Stomach smooth muscle (tissue), 2 donors: ENCODE data around the gene ANKUB1.

Source experiments
- H3K27ac ChIP-seq: one replicate; pipeline ENCODE4 v1.7.0; 2013; ENCODE audit warnings: mild to moderate bottlenecking, low read length, inconsistent platforms
- H3K27me3 ChIP-seq, 2 donors: one replicate each; pipeline ENCODE4 v1.7.0; 2013; ENCODE audit warnings: low read length in 2 of 2; ENCODE audit not compliant: insufficient read depth in 2 of 2, control insufficient read depth in 1 of 2
- H3K36me3 ChIP-seq, 2 donors: one replicate each; pipeline ENCODE4 v1.7.0; 2013; ENCODE audit warnings: low read length in 2 of 2; ENCODE audit not compliant: control insufficient read depth in 2 of 2, insufficient read depth in 2 of 2
- H3K4me1 ChIP-seq: one replicate; pipeline ENCODE4 v1.7.0; 2013; ENCODE audit warnings: low read length; ENCODE audit not compliant: control insufficient read depth, insufficient read depth
- H3K4me3 ChIP-seq, 2 donors: one replicate each; pipeline ENCODE4 v1.7.0; 2013; ENCODE audit warnings: low read length in 2 of 2
- H3K9ac ChIP-seq, 2 donors: one replicate each; pipeline ENCODE4 v1.7.0; 2013; ENCODE audit warnings: low read length in 2 of 2, mild to moderate bottlenecking in 1 of 2
- H3K9me3 ChIP-seq, 2 donors: one replicate each; pipeline ENCODE4 v1.7.0; 2013; ENCODE audit warnings: low read length in 2 of 2; ENCODE audit not compliant: control insufficient read depth in 2 of 2
- donor health status: healthy.
- donor health status: Pancreatic carcinoma.

ANKUB1 gene

GRCh38 chr3:149809699-149810098, 17.3 kb upstream of the ANKUB1 start:
- no peaks in the 10 kb centered on the region for H3K9me3 ChIP-seq
- H3K27me3 ChIP-seq: no peaks in the 10 kb centered on the region
- H3K27ac ChIP-seq: no peak overlapping the region

DNA sequence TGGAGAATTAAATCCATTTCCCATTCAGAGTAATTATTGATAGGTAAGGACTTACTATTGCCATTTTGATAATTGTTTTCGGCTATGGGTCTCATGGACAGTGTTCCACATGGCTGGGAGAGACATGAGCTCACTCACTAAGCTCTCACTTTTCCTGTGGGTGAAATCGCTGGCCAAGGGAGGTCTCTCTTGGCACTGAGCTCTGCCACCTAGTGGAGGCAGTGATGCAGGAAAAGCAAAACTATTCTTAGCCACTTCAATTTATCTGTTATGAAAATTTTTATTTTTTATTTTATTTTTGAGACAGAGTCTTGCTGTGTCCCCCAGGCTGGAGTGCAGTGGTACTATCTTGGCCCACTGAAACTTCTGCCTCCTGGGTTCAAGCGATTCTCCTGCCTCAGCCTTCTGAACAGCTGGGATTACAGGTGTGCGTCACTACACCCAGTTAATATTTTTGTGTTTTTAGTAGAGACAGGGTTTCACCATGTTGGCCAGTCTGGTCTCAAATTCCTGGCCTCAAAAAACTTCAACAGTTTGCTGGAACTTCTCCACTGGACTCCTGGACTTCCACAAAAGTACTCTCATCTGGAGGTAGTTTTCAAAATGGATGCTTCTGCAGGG, 16.0 kb upstream of the ANKUB1 start:
- no peaks in the 10 kb centered on the region for H3K36me3 ChIP-seq
- no peaks in the 10 kb centered on the region for H3K9me3 ChIP-seq
- peaks cover 7% of the 10 kb centered on the region for H3K4me1 ChIP-seq
- H3K4me3 ChIP-seq: no peak overlapping the region
- no peak overlapping the region for H3K27ac ChIP-seq
- H3K27me3 ChIP-seq: no peaks in the 10 kb centered on the region
- no peak overlapping the region for H3K9ac ChIP-seq

More at GRCh38 chr3:149809699-149810098, 17.3 kb upstream of the ANKUB1 start:
- no peak overlapping the region for H3K9ac ChIP-seq
- H3K36me3 ChIP-seq: no peaks in the 10 kb centered on the region
- no peak overlapping the region for H3K4me3 ChIP-seq
- peaks cover 7% of the 10 kb centered on the region for H3K4me1 ChIP-seq

DNA sequence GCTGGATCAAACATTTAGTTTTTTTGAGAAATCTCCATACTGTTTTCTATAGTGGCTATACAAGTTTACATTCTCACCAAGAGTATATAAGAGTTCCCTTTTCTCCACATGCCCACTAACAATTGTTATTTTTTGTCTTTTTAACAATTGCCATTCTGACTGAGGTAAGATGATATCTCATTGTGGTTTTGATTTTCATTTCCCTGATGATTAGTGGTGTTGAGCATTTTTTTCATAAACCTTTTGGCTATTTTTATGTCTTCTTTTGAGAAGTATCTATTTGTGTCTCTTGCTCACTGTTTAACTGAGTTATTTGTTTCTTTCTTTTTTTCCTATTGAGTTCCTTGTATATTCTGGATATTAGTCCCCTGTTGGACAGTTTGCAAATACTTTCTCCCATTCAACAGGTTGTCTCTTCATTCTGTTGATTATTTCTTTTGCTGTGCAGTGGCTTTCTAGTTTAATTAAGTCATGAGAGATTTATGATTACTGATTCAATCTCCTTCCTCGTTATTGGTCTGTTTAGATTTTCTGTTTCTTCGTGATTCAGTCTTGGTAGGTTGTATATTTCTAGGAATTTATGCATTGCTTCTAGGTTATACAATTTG, 13.9 kb upstream of the ANKUB1 start:
- no peak overlapping the region for H3K4me3 ChIP-seq
- H3K9ac ChIP-seq: no peak overlapping the region
- no peak overlapping the region for H3K27ac ChIP-seq
- no peaks in the 10 kb centered on the region for H3K36me3 ChIP-seq
- H3K4me1 ChIP-seq: no peaks in the 10 kb centered on the region
- no peaks in the 10 kb centered on the region for H3K9me3 ChIP-seq
- H3K27me3 ChIP-seq: no peaks in the 10 kb centered on the region

DNA sequence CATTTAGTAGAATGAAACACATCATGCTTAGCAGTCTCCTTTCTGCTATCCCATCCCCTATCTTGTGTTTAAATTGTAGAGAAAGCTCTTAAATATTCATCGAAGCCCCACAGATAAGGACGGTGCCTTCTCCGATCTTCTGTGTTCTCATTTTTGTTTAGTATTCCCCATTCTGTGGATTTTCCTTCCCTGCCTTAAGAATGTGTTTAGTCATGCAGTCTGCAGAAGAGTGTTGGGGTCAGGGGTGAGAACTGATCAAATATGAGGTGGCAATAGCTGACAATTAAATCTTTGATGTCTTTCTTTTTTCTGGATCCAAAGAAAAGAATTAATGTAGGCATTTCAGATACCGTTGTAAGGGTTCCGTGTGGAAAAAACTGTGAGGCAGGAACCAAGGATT, 9.3 kb upstream of the ANKUB1 start:
- Histone ChIP-seq H3K27me3 (no peaks in the 10 kb centered on the region), H3K27ac (no peak overlapping the region), H3K36me3 (no peaks in the 10 kb centered on the region), H3K4me3 (no peak overlapping the region), H3K9me3 (no peaks in the 10 kb centered on the region), H3K4me1 (no peaks in the 10 kb centered on the region), H3K9ac (no peak overlapping the region)

DNA sequence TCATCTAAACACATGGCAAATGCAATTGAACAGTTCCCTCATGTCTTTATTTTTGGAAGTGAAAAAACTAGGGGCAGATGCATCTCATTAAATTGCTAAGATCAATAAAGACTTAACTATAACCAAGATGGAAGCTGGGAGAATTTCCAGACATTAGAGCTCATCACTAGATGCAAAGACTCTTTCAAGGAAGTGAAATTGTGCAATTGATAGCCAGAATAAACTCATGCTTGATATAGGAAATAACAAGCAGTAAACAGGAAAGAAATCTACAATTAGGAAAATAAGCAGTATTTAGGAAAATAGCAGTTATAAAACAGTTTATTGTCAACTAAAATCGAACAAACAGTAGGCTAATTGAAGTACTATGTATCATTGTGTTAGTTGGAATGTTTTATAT, 8.8 kb upstream of the ANKUB1 start:
- no peaks in the 10 kb centered on the region for H3K36me3 ChIP-seq
- H3K4me1 ChIP-seq: no peaks in the 10 kb centered on the region
- H3K27me3 ChIP-seq: no peaks in the 10 kb centered on the region
- no peak overlapping the region for H3K4me3 ChIP-seq
- no peak overlapping the region for H3K9ac ChIP-seq
- H3K9me3 ChIP-seq: no peaks in the 10 kb centered on the region
- H3K27ac ChIP-seq: no peak overlapping the region

DNA sequence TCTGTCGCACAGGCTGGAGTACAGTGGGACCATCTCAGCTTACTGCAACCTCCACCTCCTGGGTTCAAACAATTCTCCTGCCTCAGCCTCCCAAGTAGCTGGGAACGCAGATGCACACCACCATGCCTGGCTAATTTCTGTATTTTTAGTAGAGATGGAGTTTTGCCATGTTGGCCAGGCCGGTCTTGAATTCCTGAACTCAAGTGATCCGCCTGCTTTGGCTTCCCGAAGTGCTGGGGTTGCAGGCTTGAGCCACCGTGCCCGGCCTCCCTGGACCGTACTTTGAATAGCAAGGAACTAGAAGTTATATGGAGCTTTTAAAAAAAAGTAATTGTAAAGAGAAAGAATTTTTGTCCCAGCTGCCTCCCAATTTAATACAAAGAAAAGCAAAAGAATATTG, 8.3 kb upstream of the ANKUB1 start:
- Histone ChIP-seq H3K27ac (no peak overlapping the region), H3K4me1 (no peaks in the 10 kb centered on the region), H3K27me3 (no peaks in the 10 kb centered on the region), H3K9me3 (no peaks in the 10 kb centered on the region), H3K4me3 (no peak overlapping the region), H3K9ac (no peak overlapping the region), H3K36me3 (no peaks in the 10 kb centered on the region)

- Histone ChIP-seq H3K27ac (no peak overlapping the region), H3K9ac (no peak overlapping the region), H3K27me3 (no peaks in the 10 kb centered on the region), H3K4me1 (no peaks in the 10 kb centered on the region), H3K36me3 (no peaks in the 10 kb centered on the region), H3K9me3 (no peaks in the 10 kb centered on the region), H3K4me3 (no peak overlapping the region)
Measured at GRCh38 chr3:149796026-149796425, 3.7 kb upstream of the ANKUB1 start.

GRCh38 chr3:149790698-149791097, 1.7 kb downstream of the ANKUB1 start:
- Histone ChIP-seq H3K4me1 (no peaks in the 10 kb centered on the region), H3K27ac (no peak overlapping the region), H3K9ac (no peak overlapping the region), H3K36me3 (no peaks in the 10 kb centered on the region), H3K4me3 (no peak overlapping the region), H3K9me3 (no peaks in the 10 kb centered on the region), H3K27me3 (peaks cover 0 to 3% of the 10 kb centered on the region in 2 donors)

- peaks cover 0 to 3% of the 10 kb centered on the region in 2 donors for H3K27me3 ChIP-seq
- H3K4me1 ChIP-seq: no peaks in the 10 kb centered on the region
- H3K36me3 ChIP-seq: no peaks in the 10 kb centered on the region
- H3K9ac ChIP-seq: no peak overlapping the region
- no peak overlapping the region for H3K27ac ChIP-seq
- no peak overlapping the region for H3K4me3 ChIP-seq
- H3K9me3 ChIP-seq: no peaks in the 10 kb centered on the region
Measured at GRCh38 chr3:149790268-149790667, 2.1 kb downstream of the ANKUB1 start.

GRCh38 chr3:149784064-149784704, 8.2 kb downstream of the ANKUB1 start:
- no peak overlapping the region for H3K4me3 ChIP-seq
- H3K4me1 ChIP-seq: no peaks in the 10 kb centered on the region
- H3K9me3 ChIP-seq: no peaks in the 10 kb centered on the region
- no peaks in the 10 kb centered on the region for H3K36me3 ChIP-seq
- H3K9ac ChIP-seq: no peak overlapping the region
- no peaks in the 10 kb centered on the region for H3K27me3 ChIP-seq
- no peak overlapping the region for H3K27ac ChIP-seq

- Histone ChIP-seq H3K27me3 (no peaks in the 10 kb centered on the region), H3K9me3 (no peaks in the 10 kb centered on the region), H3K9ac (no peak overlapping the region), H3K4me1 (no peaks in the 10 kb centered on the region), H3K36me3 (no peaks in the 10 kb centered on the region), H3K27ac (no peak overlapping the region), H3K4me3 (no peak overlapping the region)
Measured at GRCh38 chr3:149783576-149783975, 8.8 kb downstream of the ANKUB1 start.
